Right ventricle myocardium inferior (tissue), 1 donor: ENCODE results near the gene AGTR1. TPM values are rescaled to one million over a fixed set of nuclear protein-coding genes. Genes with fewer than 3 reads are reported as not detected.

ENCODE experiments used
- ATAC-seq: fragments of 200-7000 bp; cut with Tn5 transposase; one replicate; pipeline ENCODE4 v1.9.1; 2020; ENCODE audit warnings: mild to moderate bottlenecking, moderate library complexity
- DNase-seq: peaks from one replicate; pipeline ENCODE4 v3.0.0; 2021; ENCODE audit errors: missing footprints
- intact Hi-C: fragments of 100-400 bp; cut with DNase I; formaldehyde crosslinking; loops from one replicate; pipeline ENCODE4 v1.11.0; 2022
- total RNA-seq: library from RNA; stranded (reverse); fragmentation: NEBNext Ultra II Directional; extraction: Animal tissue kit (Norgen Biotek cat#: 25700); gene quantifications from one replicate; pipeline ENCODE4 v1.2.1, GENCODE V29; 2021
- donor health status: DM: no; HTN: yes; CAD: no; lungs with severe emphysema.

The AGTR1 gene
- total RNA-seq, 1 donor from 2014 or later = 2.2 TPM

DNA sequence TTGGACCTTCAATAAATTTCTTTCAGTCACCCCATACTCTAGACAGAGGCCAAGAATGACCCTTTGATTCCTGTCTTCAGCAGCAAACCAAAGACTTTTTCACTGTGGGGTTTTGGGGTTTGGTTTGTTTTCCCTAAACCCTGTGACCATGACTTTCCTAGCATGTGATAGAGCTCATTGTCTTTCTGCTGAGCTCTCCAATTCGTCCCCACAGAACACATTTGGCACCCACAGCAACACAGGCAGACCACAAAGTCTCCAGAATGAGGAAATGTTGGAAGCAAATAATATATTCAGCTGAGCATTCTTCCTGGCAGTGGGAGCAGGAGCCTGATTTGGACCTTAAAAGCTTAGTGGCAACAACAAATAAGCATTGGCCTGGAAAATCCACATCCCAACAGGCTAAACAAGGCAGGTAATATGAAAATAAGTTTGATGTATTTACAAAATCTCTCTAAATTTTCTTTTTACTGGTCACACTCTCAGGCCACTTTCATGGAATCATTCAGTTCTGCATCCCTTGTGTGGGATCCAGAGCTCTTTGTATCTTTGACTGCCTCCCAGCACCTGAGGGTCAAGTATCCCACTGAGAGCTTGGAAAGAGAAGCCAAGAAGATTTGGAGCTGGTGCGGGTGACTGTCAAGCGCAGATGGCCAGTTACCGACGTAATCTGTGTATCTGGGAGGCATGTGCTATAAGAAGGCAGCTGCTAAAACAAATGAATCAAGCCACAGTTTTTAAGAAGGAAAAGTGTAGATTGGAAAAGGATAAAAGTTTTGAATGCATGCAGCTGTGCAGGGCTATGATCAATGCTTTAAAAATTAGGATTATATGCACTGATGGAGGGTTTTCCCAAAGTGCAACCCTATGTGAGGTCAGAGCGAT is 93.4 kb downstream of the AGTR1 start:
- DNase-seq = no peak
- ATAC-seq = peak; percentile 86
- intact Hi-C loops = no loop called here

DNA sequence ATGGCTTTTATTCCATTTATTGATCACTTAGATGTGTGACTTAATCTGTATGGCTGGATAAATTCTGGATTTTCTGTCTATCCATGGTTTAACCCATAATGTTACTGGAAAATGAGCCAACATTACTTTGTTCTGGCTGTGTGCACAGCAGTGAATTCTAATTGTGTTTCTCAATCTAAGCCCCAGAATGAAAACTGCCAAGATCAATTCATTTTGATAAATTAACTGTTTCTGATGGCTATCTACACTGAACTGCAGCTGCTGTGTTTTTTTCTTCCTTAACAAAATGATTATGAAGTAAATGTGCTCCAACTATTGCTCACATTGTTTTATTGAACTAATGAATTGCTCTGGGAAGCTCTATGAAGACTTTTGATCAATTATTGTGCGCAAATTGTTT is 94.2 kb downstream of the AGTR1 start:
- no peak for DNase-seq
- intact Hi-C loops = no loop called here
- no peak for ATAC-seq

DNA sequence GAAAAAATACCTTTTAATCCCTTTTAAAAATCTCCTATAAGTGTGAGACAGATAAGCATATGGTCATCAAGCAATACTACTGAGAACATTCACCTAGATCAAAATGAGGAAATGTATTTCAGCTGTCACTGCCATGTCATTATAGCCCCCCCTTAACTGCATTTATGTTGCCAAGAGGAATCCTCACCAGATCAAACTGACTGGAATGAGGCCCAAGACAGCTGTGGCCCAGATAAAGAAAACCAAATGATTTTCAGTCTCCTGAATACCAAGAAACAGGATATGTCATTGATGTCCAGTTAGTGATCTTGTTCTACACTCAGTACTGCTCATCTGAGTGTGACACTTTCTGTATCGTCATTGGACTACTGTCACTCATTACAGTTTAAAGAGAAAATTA is 94.8 kb downstream of the AGTR1 start:
- no peak for DNase-seq
- no peak for ATAC-seq
- intact Hi-C loops = no loop called here

Other genes starting within 250 kb of the AGTR1 start
- gene CPB1, start 129.9 kb downstream of the AGTR1 start, total RNA-seq = not detected
- 3.3 TPM for gene CPA3, start 167.4 kb downstream of the AGTR1 start, total RNA-seq